OCI-LY7 (cell line): ENCODE data around the gene WWOX.
"Not testable (repeated sequence)": the region's sequence is repeated elsewhere in the genome, so short reads cannot be mapped to it uniquely, and the experiment has no call there.

ENCODE experiments used
- CTCF ChIP-seq: fragments of 200-600 bp; sonication (generic); conservative IDR thresholded peaks from 2 replicates; pipeline ENCODE4 v1.5.1; 2014; ENCODE audit warnings: mild to moderate bottlenecking, antibody characterized with exemption, low read length, moderate library complexity, mixed read lengths
- EZH2phosphoT487 ChIP-seq: fragments of 200-600 bp; sonication (generic); IDR thresholded peaks from 2 replicates; pipeline ENCODE4 v1.6.1; 2018; ENCODE audit warnings: low read depth, borderline replicate concordance, mild to moderate bottlenecking, mixed run types, antibody characterized with exemption, low read length, moderate library complexity, mixed read lengths

GRCh38 chr16:79052198-79052597, 952.7 kb downstream of the WWOX start:
- not testable (repeated sequence) for TF ChIP-seq CTCF, EZH2phosphoT487
